ENCODE measurements around the gene GALNT13.

DNA sequence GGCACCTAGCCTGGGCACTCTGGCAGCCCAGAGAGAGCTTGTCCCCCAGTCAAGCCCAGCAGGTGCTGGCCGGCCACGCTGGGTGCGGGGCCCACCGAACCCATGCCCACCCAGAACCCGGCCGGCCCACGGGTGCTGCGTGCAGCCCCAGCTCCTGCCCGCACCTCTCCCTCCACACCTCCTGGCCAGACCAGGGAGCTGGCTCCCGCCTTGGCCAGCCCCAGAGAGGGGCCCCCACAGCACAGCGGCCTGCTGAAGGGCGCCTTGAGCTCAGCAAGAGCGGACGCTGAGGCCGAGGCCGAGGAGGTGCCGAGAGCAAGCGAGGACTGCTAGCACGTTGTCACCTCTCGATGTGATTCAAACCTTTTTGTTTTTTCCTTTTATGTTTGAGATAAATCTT is 419.8 kb downstream of the GALNT13 start:
- no peak for TF ChIP-seq POLR2AphosphoS5 (IDR thresholded peaks at IDR 0.05)
- TF ChIP-seq POLR2A (IDR thresholded peaks at IDR 0.05): no peak

Measured in gastroesophageal sphincter (tissue), 2 donors.